ENCODE measurements around the gene STK24.
"Not testable (repeated sequence)": the region's sequence is repeated elsewhere in the genome, so short reads cannot be mapped to it uniquely, and the experiment has no call there.

Gene STK24

GRCh38 chr13:98576963-98577835 is at the start of gene STK24:
Gene STK24 (minus strand): TSS chr13:98577107. CDS start chr13:98576786, 321 bp downstream.
- peak; percentile 72 for DNase-seq

GRCh38 chr13:98626298-98626935 is 49.5 kb upstream of the STK24 start:
- DNase-seq = peak; percentile 42

GRCh38 chr13:98624589-98624988 is 47.7 kb upstream of the STK24 start:
- not testable (repeated sequence) for DNase-seq

- no peak for DNase-seq
These were observed 46.0 kb upstream of the STK24 start for GRCh38 chr13:98622931-98623331.

GRCh38 chr13:98619556-98619955 is 42.6 kb upstream of the STK24 start:
- DNase-seq = no peak

- DNase-seq = not testable (repeated sequence)
These were observed 38.7 kb upstream of the STK24 start for GRCh38 chr13:98615595-98615994.

GRCh38 chr13:98613591-98613990 is 36.7 kb upstream of the STK24 start:
- no peak for DNase-seq

- DNase-seq = no peak
These were observed 32.8 kb upstream of the STK24 start for GRCh38 chr13:98609756-98610155.

GRCh38 chr13:98606296-98606695 is 29.4 kb upstream of the STK24 start:
- DNase-seq = no peak

GRCh38 chr13:98599502-98600328 is 22.8 kb upstream of the STK24 start:
- no peak for DNase-seq

- DNase-seq = no peak
These were observed 21.1 kb upstream of the STK24 start for GRCh38 chr13:98598043-98598442.

GRCh38 chr13:98595134-98595533 is 18.2 kb upstream of the STK24 start:
- DNase-seq = no peak

GRCh38 chr13:98592362-98592732 is 15.4 kb upstream of the STK24 start:
- no peak for DNase-seq

- no peak for DNase-seq
These were observed 14.9 kb upstream of the STK24 start for GRCh38 chr13:98591721-98592361.

GRCh38 chr13:98590471-98590870 is 13.6 kb upstream of the STK24 start:
- DNase-seq = not testable (repeated sequence)

GRCh38 chr13:98589516-98589915 is 12.6 kb upstream of the STK24 start:
- DNase-seq = not testable (repeated sequence)

- no peak for DNase-seq
These were observed 9.8 kb upstream of the STK24 start for GRCh38 chr13:98586400-98587345.

- no peak for DNase-seq
These were observed 9.0 kb upstream of the STK24 start for GRCh38 chr13:98585946-98586345.

- DNase-seq = no peak
These were observed 8.5 kb upstream of the STK24 start for GRCh38 chr13:98585398-98585754.

- no peak for DNase-seq
These were observed 7.9 kb upstream of the STK24 start for GRCh38 chr13:98584668-98585397.

GRCh38 chr13:98582947-98583346 is 6.0 kb upstream of the STK24 start:
- DNase-seq = no peak
